Loucy (cell line): ENCODE data around the gene GRB10.

Source experiments
- CTCF ChIP-seq: fragments of 200-600 bp; sonication (generic); conservative IDR thresholded peaks from 2 replicates; pipeline ENCODE4 v1.5.1; 2014; ENCODE audit warnings: mild to moderate bottlenecking, antibody characterized with exemption, low read length
- EZH2phosphoT487 ChIP-seq: fragments of 200-600 bp; IDR thresholded peaks from 2 replicates; pipeline ENCODE4 v1.6.1; 2018; ENCODE audit warnings: antibody characterized with exemption, mild to moderate bottlenecking, moderate library complexity, borderline replicate concordance

GRCh38 chr7:50646069-50646468 lies 136.6 kb downstream of the GRB10 start:
- TF ChIP-seq CTCF (no peak), EZH2phosphoT487 (no peak)
